Measurements from ENCODE around the gene OLIG1.

DNA sequence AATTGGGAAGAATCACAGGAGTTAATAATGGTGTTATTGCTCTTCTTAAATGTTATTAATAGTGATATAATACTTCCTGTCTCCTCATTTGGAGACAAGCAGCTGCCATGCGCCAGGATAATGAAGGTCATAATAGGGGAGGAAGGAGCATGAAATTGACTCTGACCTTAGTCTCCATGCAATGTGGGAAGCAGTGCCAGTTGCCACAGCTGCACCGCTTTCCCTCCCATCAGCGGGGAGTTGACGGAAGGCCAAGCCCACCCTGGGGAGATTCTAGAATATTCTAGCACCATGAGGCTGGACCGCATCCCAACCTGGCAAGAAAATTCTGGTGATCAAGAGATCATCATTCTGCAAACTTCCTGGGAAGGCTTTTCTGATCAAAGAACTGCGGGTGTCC lies 11.0 kb upstream of the OLIG1 start:
- TF ChIP-seq, protein P1, sequence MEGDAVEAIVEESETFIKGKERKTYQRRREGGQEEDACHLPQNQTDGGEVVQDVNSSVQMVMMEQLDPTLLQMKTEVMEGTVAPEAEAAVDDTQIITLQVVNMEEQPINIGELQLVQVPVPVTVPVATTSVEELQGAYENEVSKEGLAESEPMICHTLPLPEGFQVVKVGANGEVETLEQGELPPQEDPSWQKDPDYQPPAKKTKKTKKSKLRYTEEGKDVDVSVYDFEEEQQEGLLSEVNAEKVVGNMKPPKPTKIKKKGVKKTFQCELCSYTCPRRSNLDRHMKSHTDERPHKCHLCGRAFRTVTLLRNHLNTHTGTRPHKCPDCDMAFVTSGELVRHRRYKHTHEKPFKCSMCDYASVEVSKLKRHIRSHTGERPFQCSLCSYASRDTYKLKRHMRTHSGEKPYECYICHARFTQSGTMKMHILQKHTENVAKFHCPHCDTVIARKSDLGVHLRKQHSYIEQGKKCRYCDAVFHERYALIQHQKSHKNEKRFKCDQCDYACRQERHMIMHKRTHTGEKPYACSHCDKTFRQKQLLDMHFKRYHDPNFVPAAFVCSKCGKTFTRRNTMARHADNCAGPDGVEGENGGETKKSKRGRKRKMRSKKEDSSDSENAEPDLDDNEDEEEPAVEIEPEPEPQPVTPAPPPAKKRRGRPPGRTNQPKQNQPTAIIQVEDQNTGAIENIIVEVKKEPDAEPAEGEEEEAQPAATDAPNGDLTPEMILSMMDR (IDR thresholded peaks at IDR 0.05): no peak
- TF ChIP-seq POLR2AphosphoS5 (IDR thresholded peaks at IDR 0.05) (no peak), EP300 (IDR thresholded peaks at IDR 0.05) (no peak)
